Stimulated activated CD4-positive, alpha-beta T cell treated with anti-CD3 and anti-CD28 coated beads, Interleukin-2, amount 100 ng/mL, for 4 hours (primary cell): ENCODE results near the gene SLC35A1.
A peak's percentile ranks its signal among the peaks of the same experiment; 100 is the strongest.
"Not testable (repeated sequence)": the region's sequence is repeated elsewhere in the genome, so short reads cannot be mapped to it uniquely, and the experiment has no call there.

Experiments used
- DNase-seq: peaks from one replicate; pipeline ENCODE4 v3.0.0-alpha.2; 2020; ENCODE audit warnings: low read depth

Gene SLC35A1

DNA sequence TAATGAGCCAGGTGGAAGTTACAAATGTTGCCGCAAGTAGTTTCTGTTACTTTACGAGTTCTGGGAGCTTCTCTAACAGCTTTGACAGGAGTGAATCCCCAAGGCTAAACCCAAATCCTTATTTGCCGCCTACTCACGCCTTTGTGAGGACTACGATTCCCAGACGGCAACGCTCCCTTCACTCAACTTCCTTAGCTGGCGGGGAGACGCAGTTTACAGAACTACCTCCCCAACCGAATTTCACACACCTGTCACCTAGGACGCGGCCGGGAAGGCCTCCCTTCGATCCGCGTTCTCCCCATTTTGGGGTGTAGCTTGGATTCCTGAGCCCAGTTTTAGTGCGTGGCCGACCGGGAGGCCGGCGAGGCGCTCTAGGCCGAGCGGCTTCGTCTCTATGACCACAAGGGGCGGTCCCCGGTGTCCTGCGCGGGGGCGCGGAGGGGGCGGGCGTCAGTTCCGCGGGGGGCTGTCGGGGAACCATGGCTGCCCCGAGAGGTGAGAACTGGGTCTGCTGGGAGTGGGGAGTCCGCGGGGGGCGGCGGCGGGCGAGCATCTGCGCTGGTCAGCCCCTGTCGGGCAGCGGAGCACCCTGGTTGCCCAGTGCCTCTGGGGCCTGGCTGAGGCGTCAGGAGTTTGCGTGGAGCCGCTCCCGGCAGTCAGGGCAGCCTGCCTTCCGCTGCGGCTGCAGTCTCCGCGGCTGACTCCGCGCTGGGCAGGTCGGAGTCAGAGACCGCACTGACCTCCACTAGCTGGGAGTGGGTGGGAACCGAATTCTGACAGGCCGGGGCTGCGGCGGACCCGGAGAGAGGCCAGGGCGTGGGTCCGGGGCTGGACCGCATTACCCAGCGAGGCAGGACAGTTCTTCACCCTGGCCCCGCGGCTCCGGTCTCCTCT, at the start of gene SLC35A1:
Gene SLC35A1, plus strand, starts transcription at position 450 of the 894 bp plus-strand sequence. Its CDS starts 30 bp downstream, at position 480.
- peak; percentile 80 for DNase-seq

- no peak for DNase-seq
Measured at GRCh38 chr6:87426789-87427188, 46.0 kb upstream of the SLC35A1 start.

DNA sequence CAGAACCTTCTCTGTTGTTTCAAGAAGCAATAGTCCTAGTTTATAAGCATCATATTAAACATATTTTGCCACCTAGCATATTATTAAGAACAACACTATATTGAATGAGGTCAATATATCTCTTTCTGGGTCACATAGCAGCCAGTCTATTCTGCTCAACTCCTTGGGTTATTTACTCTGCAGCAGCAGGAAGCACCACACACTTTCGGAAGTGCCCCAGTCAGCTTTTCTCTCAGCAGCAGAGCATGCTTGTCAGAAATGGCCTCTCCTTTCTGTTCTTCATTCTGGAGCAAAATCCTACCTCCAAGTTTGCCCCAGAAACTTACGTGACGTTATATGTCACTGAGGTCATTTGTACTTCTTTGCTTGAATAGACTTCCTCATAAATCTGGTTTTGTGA, 42.3 kb upstream of the SLC35A1 start:
- no peak for DNase-seq

GRCh38 chr6:87431263-87431662, 41.5 kb upstream of the SLC35A1 start:
- DNase-seq = no peak

GRCh38 chr6:87436435-87436834, 36.3 kb upstream of the SLC35A1 start:
- peak; percentile 6 for DNase-seq

- DNase-seq = no peak
Measured at GRCh38 chr6:87441711-87442110, 31.1 kb upstream of the SLC35A1 start.

DNA sequence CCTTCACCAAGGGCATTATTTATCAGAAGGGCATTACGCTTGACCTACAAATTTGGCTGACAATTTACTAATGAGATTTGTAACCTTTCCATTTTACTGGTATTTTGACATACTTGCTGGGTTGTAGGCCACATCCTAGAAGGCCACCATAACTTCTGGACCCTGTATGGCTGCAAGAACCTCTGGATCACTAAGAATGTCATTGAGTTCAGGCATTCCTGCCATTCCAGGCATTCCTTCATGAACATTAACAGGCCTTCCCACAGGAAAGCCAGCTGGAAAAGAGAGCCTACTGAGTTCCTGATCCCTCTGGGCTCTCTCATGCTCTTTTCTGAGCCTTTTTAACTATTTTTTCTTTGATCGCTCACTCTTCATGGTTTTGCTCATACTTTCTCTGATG, 28.4 kb upstream of the SLC35A1 start:
- DNase-seq = no peak

- no peak for DNase-seq
Measured at GRCh38 chr6:87465051-87465450, 7.7 kb upstream of the SLC35A1 start.

DNA sequence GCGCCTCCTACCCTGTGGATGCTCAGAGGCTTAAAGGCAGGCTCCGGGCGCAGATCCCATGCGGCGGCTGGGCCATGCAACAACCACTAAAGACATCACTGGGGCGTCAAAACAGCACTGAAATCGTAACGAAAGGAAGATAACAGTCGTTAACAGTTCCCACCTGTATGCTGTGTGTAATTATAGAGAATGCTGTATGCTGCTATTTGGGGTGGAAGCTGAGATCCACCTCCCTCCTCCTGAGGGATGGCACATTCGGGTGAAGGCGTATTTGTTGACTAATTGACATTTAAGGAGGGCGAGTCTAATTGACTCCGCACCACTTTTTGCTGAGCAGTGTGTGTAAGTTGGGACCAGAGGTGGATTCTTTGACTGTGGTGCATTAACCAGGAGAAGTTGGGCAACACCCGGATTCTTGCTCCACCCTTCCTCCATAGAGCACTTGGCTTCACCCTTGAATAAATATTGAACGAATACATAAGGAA, 687 bp downstream of the SLC35A1 start:
- DNase-seq = peak; percentile 36

DNA sequence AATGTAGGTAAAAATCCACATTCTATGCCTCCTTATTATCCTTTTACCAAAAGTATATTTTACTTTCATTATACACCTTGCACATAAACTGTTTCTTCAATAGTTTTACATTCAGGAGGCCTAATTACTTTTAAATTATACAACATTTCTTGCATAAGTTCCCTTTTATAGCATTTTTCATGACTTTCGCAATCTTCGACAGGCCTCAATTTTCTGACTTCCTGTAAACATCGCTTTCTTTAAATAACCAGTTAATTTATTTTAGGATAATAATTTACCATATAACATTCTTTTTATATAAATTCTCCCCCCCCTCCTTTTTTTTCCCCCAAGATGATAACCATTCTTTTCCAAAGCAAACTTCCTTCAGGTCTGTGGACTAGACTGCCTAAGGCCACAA, 9.2 kb downstream of the SLC35A1 start:
- no peak for DNase-seq

- no peak for DNase-seq
Measured at GRCh38 chr6:87482366-87482765, 9.6 kb downstream of the SLC35A1 start.

DNA sequence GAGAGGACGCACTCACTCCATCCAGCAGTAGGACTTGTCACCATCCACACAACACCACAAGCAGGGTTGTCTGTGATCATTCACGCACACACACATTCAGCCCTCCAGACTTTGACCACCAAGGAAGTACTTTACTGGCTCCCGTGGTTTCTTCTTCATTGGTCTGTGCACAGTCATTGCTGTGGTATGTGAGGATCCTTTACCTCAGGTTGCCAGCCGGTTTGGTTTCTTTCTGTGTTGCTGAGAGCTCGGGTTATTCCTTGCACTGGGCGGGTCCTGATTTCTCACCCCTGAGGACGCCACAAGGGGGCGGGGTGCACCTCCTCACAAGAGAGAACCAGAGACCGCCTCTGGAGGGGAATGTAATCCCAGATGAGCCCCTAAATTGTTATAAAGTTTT, 11.2 kb downstream of the SLC35A1 start:
- DNase-seq = no peak

GRCh38 chr6:87484491-87484890, 11.7 kb downstream of the SLC35A1 start:
- no peak for DNase-seq

- DNase-seq = no peak
Measured at GRCh38 chr6:87487555-87487954, 14.8 kb downstream of the SLC35A1 start.

GRCh38 chr6:87489326-87489725, 16.6 kb downstream of the SLC35A1 start:
- DNase-seq = not testable (repeated sequence)

DNA sequence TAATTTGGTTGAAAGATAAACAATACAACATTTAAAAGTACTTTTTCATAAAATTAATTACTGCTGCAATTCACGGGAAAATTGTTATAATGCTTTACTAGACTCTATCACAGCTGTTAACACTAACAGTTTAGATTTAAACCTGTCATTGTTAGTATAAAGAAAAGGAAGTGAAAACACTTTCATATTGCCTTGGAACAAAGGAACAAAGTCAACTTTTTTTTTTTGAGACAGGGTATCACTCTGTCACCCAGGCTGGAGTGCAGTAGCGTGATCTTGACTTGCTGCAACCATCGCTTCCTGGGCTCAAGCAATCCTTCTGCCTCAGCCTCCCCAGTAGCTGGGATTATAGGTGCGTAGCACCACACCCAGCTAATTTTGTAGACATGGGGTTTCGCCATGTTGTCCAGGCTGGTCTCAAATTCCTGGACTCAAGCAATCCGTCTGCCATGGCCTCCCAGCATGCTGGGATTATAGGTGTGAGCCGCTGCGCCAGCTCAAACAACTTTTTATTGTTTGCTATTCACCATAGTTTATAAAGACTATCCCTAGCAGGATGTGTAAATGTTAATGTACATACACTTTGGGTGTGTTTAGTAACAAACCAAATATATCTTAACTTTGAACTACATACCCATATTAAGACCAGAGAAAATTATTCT, 22.1 kb downstream of the SLC35A1 start:
- no peak for DNase-seq

DNA sequence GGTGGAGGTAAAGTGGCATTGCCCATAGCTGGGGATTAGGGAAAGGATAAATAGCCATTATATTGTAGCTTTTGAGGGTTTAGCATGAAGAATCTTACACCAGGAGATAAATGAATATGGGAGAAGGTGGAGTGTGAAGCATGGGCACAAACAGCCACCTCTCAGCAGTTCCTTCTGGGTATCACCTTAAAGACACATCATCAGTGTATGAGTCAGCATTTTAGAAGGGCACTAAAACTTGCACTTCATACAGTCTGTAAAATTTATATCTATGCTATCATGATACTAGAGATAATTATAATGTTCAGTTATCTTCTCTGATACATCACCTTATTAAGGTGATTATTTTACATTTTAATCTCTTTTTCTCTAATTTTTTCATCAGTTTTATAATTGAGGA, 25.3 kb downstream of the SLC35A1 start:
- DNase-seq = no peak

- no peak for DNase-seq
Measured at GRCh38 chr6:87501809-87502572, 29.2 kb downstream of the SLC35A1 start.

DNA sequence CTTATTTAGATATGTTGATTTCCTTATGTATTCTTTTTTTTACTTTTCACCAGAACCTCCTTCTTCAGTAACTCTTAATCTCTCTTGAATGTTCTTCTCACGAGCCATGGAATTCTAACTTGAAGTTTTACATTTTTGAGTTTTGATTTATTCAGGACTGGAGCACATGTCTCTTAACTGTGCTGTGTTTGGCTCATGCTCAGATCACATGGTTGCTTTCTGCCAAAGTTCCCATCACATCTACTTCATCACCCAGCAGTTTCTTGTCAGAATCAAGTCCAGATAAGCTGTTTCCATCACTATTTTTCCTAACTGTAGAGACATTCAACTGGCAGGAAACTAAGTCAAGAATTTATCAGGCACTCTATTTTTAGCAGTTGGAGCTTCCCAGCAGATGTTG, 31.7 kb downstream of the SLC35A1 start:
- DNase-seq = no peak

- DNase-seq = no peak
Measured at GRCh38 chr6:87514831-87515230, 42.1 kb downstream of the SLC35A1 start.

GRCh38 chr6:87518453-87518852, 45.7 kb downstream of the SLC35A1 start:
- DNase-seq = no peak

DNA sequence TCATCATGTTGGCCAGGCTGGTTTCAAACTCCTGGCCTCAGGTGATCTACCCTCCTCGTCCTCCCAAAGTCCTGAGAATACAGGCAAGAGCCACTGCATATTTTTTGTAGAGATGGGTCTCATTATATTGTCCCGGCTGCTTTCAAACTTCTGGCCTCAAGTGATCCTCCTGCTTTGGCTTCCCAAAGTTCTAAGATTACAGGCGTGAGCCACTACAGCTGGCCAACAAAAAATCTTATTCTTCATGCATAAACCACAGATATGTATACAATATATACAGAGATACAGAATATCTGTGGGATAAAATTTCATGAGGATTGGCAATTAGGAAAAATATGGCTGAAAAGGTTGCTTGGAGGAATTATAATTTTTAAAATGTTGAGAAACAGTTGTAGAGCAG, 49.9 kb downstream of the SLC35A1 start:
- no peak for DNase-seq

DNA sequence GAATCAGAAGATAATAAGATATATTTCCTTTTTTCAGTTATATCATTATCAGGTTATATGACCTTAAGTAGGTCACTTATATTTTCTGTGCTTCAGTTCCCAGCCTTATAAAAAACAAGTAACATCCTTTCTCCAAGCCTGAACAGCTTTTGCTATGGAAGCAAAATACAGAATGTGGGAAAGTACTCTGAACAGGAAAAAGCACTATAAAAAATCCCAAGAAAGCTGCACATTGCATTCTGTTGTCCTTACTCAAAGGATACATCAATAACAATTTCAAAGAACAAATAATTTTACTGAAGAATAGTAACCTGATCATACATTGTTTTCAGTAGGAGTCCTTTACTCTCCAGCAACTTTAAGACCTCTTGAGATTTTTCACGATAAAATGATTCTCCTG, 56.4 kb downstream of the SLC35A1 start:
- DNase-seq = no peak
